ENCODE data around the gene ALAS1. TPM values are rescaled to one million over a fixed set of nuclear protein-coding genes. Genes with fewer than 3 reads are reported as not detected.

ALAS1 gene
- total RNA-seq, 4 donors from 2014 or later, result 30.0 to 50.8 (median 35.8) TPM

GRCh38 chr3:52234516-52235447 is 36.8 kb downstream of the ALAS1 start:
- H3K4me1 ChIP-seq, result peaks cover 0 to 79% (median 34%) of the 10 kb centered on the region in 3 donors
- no peaks in the 10 kb centered on the region for H3K27me3 ChIP-seq
- H3K36me3 ChIP-seq, result peaks cover 0 to 55% of the 10 kb centered on the region in 2 donors

GRCh38 chr3:52236424-52236886 is 38.5 kb downstream of the ALAS1 start:
- peak overlapping the region in 3 of 4 donors; percentile 89 to 99 (median 95) for H3K27ac ChIP-seq
- 33 to 83% methylated on average over 1 of the region's 5 CpGs for WGBS, 2 donors (ENCODE audit: low coverage in 1 of 2)
- TF ChIP-seq POLR2A (IDR thresholded peaks at IDR 0.05) (no peak), EP300 (IDR thresholded peaks at IDR 0.05) (no peak), CTCF (IDR thresholded peaks at IDR 0.05) (no peak), POLR2AphosphoS5 (IDR thresholded peaks at IDR 0.05) (no peak)
- ATAC-seq, result no peak
- H3K36me3 ChIP-seq, result peaks cover 0 to 38% of the 10 kb centered on the region in 2 donors
- H3K27me3 ChIP-seq, result no peaks in the 10 kb centered on the region
- no peak overlapping the region for H3K4me3 ChIP-seq
- H3K4me1 ChIP-seq, result peaks cover 0 to 88% (median 41%) of the 10 kb centered on the region in 3 donors
- H3K9me3 ChIP-seq, result no peaks in the 10 kb centered on the region

More at GRCh38 chr3:52234516-52235447, 36.8 kb downstream of the ALAS1 start:
- no peak overlapping the region for H3K4me3 ChIP-seq
- no peaks in the 10 kb centered on the region for H3K9me3 ChIP-seq
- TF ChIP-seq POLR2AphosphoS5 (IDR thresholded peaks at IDR 0.05), result no peak
- no peak for TF ChIP-seq CTCF (IDR thresholded peaks at IDR 0.05)
- TF ChIP-seq EP300 (IDR thresholded peaks at IDR 0.05), result no peak
- TF ChIP-seq POLR2A (IDR thresholded peaks at IDR 0.05), result no peak
- ATAC-seq, result no peak
- 40 to 87% methylated on average over 1 to 6 of the region's 15 CpGs for WGBS, 2 donors (ENCODE audit: low coverage in 1 of 2)
- peak overlapping the region in 1 of 4 donors; percentile 8 for H3K27ac ChIP-seq

GRCh38 chr3:52237006-52237656 is 39.2 kb downstream of the ALAS1 start:
- H3K36me3 ChIP-seq, result peaks cover 0 to 32% of the 10 kb centered on the region in 2 donors
- ATAC-seq, result no peak
- 75 to 90% methylated on average over 2 of the region's 6 CpGs for WGBS, 2 donors (ENCODE audit: low coverage in 1 of 2)
- TF ChIP-seq CTCF (IDR thresholded peaks at IDR 0.05), result no peak
- TF ChIP-seq POLR2A (IDR thresholded peaks at IDR 0.05), result no peak
- no peak for TF ChIP-seq POLR2AphosphoS5 (IDR thresholded peaks at IDR 0.05)
- no peak for TF ChIP-seq EP300 (IDR thresholded peaks at IDR 0.05)
- no peaks in the 10 kb centered on the region for H3K27me3 ChIP-seq
- H3K4me1 ChIP-seq, result peaks cover 0 to 81% (median 37%) of the 10 kb centered on the region in 3 donors
- peak overlapping the region in 1 of 2 donors; percentile 95 for H3K4me3 ChIP-seq
- H3K9me3 ChIP-seq, result no peaks in the 10 kb centered on the region
- peak overlapping the region; percentile 77 to 99 (median 92) for H3K27ac ChIP-seq

- peaks cover 0 to 75% (median 36%) of the 10 kb centered on the region in 3 donors for H3K4me1 ChIP-seq
- H3K27me3 ChIP-seq, result no peaks in the 10 kb centered on the region
- no peaks in the 10 kb centered on the region for H3K9me3 ChIP-seq
- H3K27ac ChIP-seq, result peak overlapping the region; percentile 77 to 99 (median 92)
- ATAC-seq, result peak; percentile 90
- H3K4me3 ChIP-seq, result peak overlapping the region; percentile 57 to 95
- H3K36me3 ChIP-seq, result peaks cover 0 to 26% of the 10 kb centered on the region in 2 donors
- no CpG with 5 or more reads among the region's 8 CpGs for WGBS, 2 donors (ENCODE audit: low coverage in 1 of 2)
- TF ChIP-seq POLR2A (IDR thresholded peaks at IDR 0.05) (no peak), CTCF (IDR thresholded peaks at IDR 0.05) (peak in 2 of 4 experiments; percentile 16 to 23), EP300 (IDR thresholded peaks at IDR 0.05) (no peak), POLR2AphosphoS5 (IDR thresholded peaks at IDR 0.05) (peak; percentile 59)
Measured at GRCh38 chr3:52237657-52238172, 39.8 kb downstream of the ALAS1 start.

Measured in gastroesophageal sphincter (tissue), 4 donors.